Neural cell (in vitro differentiated cells): ENCODE results near the gene ESRP2.

Experiments
- EP300 ChIP-seq: fragments of 450-650 bp; conservative IDR thresholded peaks from 2 replicates; pipeline ENCODE4 v1.6.1; 2014; ENCODE audit warnings: antibody characterized with exemption, mild to moderate bottlenecking, moderate library complexity; ENCODE audit not compliant: poor library complexity, severe bottlenecking
- EZH2 ChIP-seq: fragments of 200-600, 300-800 bp; shearing (Covaris generic), sonication (generic); IDR thresholded peaks from 2 replicates; pipeline ENCODE4 v1.6.1; 2014; ENCODE audit warnings: antibody characterized with exemption, low read length, borderline replicate concordance, mild to moderate bottlenecking; ENCODE audit not compliant: insufficient read depth, poor library complexity, severe bottlenecking
- POLR2AphosphoS5 ChIP-seq: IDR thresholded peaks from 2 replicates; pipeline ENCODE4 v1.6.1; 2012
- TAF1 ChIP-seq: IDR thresholded peaks from 2 replicates; pipeline ENCODE4 v1.6.1; 2012; ENCODE audit warnings: low read depth
- TF ChIP-seq, protein P1 (sequence below): fragments of 450-650 bp; IDR thresholded peaks from 2 replicates; pipeline ENCODE4 v1.5.1; 2014; ENCODE audit warnings: antibody characterized with exemption, mild to moderate bottlenecking, moderate library complexity; ENCODE audit not compliant: poor library complexity, severe bottlenecking

GRCh38 chr16:68252383-68252782, 16.5 kb upstream of the ESRP2 start:
- TF ChIP-seq, protein P1, sequence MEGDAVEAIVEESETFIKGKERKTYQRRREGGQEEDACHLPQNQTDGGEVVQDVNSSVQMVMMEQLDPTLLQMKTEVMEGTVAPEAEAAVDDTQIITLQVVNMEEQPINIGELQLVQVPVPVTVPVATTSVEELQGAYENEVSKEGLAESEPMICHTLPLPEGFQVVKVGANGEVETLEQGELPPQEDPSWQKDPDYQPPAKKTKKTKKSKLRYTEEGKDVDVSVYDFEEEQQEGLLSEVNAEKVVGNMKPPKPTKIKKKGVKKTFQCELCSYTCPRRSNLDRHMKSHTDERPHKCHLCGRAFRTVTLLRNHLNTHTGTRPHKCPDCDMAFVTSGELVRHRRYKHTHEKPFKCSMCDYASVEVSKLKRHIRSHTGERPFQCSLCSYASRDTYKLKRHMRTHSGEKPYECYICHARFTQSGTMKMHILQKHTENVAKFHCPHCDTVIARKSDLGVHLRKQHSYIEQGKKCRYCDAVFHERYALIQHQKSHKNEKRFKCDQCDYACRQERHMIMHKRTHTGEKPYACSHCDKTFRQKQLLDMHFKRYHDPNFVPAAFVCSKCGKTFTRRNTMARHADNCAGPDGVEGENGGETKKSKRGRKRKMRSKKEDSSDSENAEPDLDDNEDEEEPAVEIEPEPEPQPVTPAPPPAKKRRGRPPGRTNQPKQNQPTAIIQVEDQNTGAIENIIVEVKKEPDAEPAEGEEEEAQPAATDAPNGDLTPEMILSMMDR: no peak
- TF ChIP-seq POLR2AphosphoS5: no peak
- TF ChIP-seq EZH2: no peak
- TF ChIP-seq EP300: no peak
- no peak for TF ChIP-seq TAF1
